HFF-Myc (cell line): ENCODE measurements around the gene GRM4.

Experiments
- DNase-seq: peaks from one replicate; pipeline ENCODE4 v3.0.0-alpha.2; 2011; ENCODE audit warnings: low read depth; ENCODE audit errors: extremely low read depth
- H3K4me3 ChIP-seq: replicated peaks from 2 replicates; pipeline ENCODE4 v1.5.1; 2011; ENCODE audit warnings: low read depth, mild to moderate bottlenecking, control low read depth, low read length
- TF ChIP-seq, protein P1 (sequence below): IDR thresholded peaks from 2 replicates; pipeline ENCODE4 v1.5.1; 2012; ENCODE audit warnings: mild to moderate bottlenecking, low read depth, low read length, control low read depth; ENCODE audit errors: missing control alignments

GRM4 gene

DNA sequence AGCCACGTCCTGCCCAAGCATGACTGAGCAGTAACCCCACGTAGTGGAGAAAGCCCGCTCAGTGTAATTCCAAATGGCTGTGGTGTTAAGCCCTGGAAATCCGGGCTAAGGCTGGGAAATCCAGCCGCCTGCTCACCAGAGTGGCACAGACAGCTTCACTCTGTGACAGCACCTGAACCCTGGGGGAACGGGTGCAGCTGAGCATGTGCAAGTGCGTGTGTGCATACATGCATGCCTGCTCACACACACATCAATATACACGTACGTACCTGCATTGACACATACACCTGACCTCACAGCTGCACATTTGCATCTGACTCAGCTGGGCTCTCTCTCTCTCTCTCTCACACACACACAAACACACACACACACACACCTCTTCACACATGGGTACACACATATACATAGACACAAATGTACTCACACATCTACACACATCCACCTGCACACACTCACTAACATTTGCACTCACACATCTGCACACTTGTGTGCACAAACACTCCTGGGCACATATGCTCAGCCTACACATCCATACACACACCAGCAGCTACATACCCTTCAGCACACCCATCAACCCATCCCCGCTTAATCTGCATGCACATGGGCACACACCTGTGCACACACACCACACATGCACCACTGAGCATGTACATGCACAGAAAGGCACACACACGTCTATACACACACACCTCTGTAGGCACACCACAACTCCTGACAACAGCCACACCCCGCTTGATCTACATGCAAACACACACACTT, 114.1 kb downstream of the GRM4 start:
- TF ChIP-seq, protein P1, sequence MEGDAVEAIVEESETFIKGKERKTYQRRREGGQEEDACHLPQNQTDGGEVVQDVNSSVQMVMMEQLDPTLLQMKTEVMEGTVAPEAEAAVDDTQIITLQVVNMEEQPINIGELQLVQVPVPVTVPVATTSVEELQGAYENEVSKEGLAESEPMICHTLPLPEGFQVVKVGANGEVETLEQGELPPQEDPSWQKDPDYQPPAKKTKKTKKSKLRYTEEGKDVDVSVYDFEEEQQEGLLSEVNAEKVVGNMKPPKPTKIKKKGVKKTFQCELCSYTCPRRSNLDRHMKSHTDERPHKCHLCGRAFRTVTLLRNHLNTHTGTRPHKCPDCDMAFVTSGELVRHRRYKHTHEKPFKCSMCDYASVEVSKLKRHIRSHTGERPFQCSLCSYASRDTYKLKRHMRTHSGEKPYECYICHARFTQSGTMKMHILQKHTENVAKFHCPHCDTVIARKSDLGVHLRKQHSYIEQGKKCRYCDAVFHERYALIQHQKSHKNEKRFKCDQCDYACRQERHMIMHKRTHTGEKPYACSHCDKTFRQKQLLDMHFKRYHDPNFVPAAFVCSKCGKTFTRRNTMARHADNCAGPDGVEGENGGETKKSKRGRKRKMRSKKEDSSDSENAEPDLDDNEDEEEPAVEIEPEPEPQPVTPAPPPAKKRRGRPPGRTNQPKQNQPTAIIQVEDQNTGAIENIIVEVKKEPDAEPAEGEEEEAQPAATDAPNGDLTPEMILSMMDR = no peak
- no peak for DNase-seq
- H3K4me3 ChIP-seq = no peak overlapping the region

DNA sequence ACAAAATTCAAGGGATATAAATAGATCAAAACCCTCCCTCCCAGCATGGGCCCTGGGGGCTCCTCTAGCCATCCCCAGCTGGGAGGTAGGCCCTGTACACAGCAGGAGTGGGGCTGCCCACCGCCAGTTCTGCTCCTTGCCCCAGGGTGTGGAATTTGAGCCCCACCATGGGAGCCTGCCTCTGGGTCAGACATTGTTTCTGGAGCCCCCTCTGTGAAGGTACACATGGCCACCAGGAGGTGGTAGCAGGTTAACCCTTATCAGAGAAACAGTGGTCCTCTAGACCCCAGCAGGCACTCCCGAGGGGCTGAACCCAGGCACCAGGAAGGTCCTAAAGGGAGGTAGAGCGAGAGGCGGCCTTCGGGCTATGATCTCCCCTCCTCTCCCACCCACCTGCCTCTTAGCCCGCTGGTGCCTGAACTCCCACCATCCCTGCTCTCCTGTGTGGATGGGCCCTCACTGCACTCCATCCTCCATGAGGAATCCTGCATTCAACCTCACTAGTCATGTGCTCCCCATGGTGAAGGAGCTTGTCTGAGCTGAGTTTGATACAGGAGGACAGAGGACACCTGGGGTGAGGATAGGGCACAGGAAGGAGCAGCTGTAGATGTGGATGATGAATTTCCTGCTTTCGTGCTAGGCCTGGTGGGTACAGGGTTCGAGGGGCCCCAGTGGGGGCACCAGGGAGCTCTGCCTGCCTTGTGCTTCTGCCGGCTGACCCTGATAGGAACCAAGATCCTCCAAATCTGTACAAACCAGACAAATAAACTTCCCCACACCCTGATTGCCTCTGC, 114.9 kb downstream of the GRM4 start:
- TF ChIP-seq, protein P1 = no peak
- no peak for DNase-seq
- H3K4me3 ChIP-seq = no peak overlapping the region

DNA sequence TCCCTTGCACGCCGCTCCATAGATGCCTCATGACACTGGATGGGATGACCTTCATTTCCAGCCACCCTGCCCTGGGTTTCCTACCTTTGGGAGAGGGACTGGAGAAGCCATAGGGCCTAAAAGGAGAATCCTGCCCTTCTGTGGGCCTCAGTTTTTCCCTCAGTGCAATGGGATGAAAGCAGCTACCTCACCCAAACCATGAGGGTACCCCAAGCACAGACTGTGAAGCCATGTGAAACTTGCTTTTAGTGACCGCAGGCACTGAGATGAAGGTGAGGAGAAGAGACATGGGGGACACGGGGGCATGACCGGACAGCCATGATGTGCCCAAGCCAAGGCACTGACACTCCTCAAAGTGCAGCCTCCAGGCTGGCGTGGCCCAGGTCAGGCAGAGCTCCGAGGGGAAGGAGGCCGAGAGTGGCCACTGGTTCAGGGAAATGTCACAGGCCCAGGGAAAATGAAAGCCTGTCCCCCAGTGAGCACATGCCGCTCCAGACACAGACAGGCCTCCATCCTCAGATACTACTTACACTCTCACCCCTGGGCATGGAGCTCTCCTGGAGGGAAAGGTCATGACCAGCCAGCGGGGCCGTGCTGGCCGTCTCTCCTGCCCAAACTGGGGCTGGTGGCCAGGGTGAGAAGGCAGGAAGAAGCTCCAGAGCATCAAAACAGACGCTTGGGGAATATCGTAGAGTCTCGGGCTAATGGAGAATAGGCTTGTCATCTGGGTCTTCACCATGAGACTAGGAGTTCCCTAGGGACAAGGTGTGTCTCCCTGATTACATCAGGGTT, 116.2 kb downstream of the GRM4 start:
- TF ChIP-seq, protein P1 = no peak
- no peak for DNase-seq
- H3K4me3 ChIP-seq = no peak overlapping the region

DNA sequence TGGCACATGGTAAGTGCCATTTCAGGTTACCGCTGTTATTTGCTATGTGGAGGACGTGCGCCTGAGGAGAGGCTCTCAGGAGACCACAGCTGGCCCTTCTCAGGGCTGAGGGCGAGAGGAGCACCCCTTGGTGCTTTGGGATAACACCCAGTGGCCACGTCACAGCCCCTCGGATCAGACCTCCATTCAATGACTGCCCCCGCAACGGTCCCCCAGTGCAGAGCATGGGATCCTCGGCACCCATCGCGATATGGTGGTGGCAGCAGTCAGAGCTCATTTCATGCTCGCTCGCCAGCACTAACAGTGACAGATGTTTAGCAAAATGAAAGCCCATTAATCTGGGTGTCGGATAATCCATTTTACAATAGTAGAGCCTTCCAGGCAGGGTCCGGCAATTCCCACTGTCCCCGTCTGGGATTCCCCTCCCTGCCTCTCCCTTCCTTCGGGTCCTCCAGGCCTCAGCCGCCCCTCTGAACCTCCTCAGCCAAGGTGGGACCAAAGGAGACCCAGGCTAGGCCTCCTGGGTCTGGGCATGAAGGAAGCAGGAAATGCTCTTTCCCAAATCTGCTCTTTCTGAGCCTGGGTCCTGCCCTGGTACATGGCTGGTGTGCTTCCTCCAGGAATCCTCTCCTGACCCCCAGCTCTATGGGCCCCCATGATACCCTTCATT, 117.1 kb downstream of the GRM4 start:
- H3K4me3 ChIP-seq = no peak overlapping the region
- TF ChIP-seq, protein P1 = no peak
- DNase-seq = no peak

DNA sequence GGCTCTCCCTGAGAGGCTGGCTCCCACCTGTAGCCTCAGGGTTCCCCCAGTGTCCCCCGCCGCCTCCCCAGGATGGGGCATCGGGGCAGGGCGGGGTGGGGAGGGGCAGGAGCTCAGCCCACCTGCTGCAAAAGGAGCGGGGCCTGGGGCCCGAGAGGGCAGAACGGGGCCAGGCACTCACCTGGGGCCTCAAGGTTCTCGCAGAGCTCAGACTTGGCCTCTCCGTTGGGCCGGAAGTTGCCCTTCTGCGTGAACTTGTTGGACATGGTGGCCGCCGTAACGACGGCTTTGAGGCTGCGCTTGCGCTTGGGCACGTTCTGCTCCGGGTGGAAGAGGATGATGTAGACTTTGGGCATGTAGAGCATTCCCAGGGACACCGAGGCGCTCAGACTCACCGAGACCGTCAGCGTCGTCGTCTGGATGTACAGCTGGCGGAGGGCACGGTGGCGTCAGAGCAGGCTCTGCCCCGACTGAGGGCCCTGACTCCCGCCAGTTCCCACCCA, 117.9 kb downstream of the GRM4 start:
- TF ChIP-seq, protein P1 = no peak
- no peak for DNase-seq

DNA sequence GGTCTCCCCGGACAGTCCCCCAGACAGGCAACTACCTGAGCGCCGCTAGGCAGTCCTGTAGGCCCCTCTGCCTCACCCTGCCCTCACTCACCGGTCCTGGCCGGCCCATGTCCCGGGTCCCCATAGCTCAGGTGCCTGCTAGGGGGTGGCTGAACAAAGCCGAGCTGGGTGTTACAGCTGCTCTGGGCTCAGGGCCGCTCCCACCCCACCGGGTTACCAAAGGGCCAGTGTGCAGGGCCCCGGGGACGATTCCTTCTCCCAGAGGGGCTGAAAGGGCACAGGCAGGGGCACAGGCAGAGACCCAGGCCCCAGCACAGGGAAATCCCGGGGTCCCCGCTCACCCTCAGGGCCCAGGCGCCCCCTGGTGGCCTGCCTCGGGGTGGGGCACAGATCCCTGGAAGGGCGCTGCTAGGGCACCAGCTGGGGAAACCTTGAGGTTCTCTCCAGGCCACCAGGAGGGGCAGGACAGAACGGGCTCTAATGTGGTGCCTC, 118.4 kb downstream of the GRM4 start:
- DNase-seq = no peak
- TF ChIP-seq, protein P1 = peak; percentile 87
- H3K4me3 ChIP-seq = no peak overlapping the region

More for the DNA sequence above, 117.9 kb downstream of the GRM4 start:
- H3K4me3 ChIP-seq = no peak overlapping the region
